DOHH2 (cell line): ENCODE results near the gene ECEL1.

Experiments
- EZH2phosphoT487 ChIP-seq: fragments of 200-600 bp; sonication (generic); IDR thresholded peaks from 2 replicates; pipeline ENCODE4 v1.6.1; 2017; ENCODE audit warnings: borderline replicate concordance, mild to moderate bottlenecking, antibody characterized with exemption, low read length, moderate library complexity, mixed read lengths
- TF ChIP-seq, protein P1 (sequence below): fragments of 200-600 bp; sonication (generic); IDR thresholded peaks from one replicate; pipeline ENCODE4 v1.5.1; 2014; ENCODE audit warnings: antibody characterized with exemption, mild to moderate bottlenecking, low read depth, low read length; ENCODE audit not compliant: poor library complexity, severe bottlenecking

DNA sequence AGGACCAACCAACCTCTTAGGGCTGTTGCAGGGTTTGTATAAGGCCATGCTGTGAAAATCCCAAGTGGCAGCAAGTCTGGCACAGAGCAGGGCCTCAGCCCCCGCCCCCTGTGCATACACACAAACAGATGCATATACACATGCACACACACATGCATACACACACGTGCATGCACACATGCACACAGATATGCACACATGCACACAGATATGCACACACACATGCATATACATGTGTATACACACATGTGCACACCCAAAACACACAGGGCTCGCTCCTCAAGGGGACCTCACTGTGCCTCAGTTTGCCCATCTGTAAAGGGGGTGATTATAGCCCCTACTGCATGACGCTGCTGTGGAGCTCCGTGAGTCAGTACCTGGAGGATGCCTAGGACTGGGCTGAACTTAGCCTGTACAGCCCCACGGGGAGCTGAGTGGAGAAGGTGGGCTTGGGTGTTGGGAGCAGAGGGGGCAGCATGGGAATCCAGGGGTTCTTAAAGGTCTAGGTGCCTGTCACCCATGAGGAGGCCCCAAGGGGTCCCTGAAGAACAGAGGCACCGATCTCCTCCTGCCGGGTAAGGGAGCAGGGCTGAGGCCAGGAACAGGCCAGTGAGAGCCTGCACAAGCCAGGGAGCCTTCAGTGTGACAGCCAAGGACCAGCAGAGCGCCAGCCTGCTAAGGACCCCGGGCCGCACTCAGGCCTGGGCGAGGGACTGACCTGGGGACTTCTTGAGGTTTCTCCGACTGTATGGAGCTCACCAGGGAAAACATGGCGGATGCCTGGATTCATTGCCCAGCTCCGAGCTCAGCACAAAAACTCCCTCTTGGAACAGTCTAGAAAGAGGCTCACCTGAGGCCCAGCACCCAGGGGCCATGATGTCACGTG lies 55.7 kb downstream of the ECEL1 start:
- TF ChIP-seq, protein P1, sequence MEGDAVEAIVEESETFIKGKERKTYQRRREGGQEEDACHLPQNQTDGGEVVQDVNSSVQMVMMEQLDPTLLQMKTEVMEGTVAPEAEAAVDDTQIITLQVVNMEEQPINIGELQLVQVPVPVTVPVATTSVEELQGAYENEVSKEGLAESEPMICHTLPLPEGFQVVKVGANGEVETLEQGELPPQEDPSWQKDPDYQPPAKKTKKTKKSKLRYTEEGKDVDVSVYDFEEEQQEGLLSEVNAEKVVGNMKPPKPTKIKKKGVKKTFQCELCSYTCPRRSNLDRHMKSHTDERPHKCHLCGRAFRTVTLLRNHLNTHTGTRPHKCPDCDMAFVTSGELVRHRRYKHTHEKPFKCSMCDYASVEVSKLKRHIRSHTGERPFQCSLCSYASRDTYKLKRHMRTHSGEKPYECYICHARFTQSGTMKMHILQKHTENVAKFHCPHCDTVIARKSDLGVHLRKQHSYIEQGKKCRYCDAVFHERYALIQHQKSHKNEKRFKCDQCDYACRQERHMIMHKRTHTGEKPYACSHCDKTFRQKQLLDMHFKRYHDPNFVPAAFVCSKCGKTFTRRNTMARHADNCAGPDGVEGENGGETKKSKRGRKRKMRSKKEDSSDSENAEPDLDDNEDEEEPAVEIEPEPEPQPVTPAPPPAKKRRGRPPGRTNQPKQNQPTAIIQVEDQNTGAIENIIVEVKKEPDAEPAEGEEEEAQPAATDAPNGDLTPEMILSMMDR, result no peak
- TF ChIP-seq EZH2phosphoT487, result no peak
